ENCODE results near the gene ZNF407. TPM values are rescaled to one million over a fixed set of nuclear protein-coding genes. Genes with fewer than 3 reads are reported as not detected.
A peak's percentile ranks its signal among the peaks of the same experiment; 100 is the strongest.

ZNF407 gene
- total RNA-seq, 1 experiment from 2014 or later, result 7.6 TPM

DNA sequence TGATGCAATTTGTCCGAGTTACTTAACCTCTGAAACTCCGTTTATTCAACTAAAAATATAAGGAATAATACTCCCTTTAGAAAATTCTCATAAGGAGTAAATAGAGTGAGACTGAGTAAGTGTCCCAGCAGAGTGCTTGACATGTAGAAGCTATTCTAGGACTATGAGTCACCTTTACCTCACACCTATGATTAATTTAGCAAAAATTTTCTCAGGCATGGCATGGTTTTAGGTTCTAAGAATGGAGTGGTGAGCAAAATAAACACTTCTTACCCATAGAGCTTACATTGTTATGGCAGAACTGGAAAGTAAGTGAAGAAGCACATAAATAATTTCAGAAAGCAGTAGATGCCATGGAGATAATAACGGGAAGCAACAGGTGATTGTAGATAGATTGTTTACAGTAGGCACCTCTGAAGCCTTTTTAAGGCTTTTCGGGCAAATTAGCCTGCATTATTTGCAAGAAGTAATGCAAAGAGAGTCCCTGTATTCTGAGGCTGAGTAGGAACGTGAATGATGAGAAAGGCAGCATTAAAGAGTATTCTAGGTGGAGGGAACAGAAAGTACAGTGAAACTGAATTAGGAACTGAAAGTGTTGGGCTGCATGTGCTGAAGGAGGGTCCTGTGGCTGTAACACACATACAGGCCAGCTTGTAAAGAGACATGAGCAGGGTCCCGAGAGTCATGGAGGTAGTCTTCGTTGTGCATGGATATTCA is 209.2 kb downstream of the ZNF407 start:
- Histone ChIP-seq H3K9ac (ENCODE audit: low read length) (peak overlapping the region; percentile 42), H3K9me2 (ENCODE audit: insufficient read depth) (no peaks in the 10 kb centered on the region), H3K27ac (ENCODE audit: low read depth, low read length) (peak overlapping the region; percentile 55; the same call in 1 of the 2 replicates), H3K27me3 (ENCODE audit: insufficient read depth, low read length) (no peaks in the 10 kb centered on the region), H3K4me2 (ENCODE audit: low read length) (peak overlapping the region; percentile 77), H3K36me3 (ENCODE audit: control insufficient read depth in 1 of 2, insufficient read depth in 2 of 2, low read length in 2 of 2) (no peaks in the 10 kb centered on the region), H3K4me1 (ENCODE audit: control insufficient read depth in 1 of 2, insufficient read depth in 2 of 2, low read length in 2 of 2) (peaks cover 22 to 30% of the 10 kb centered on the region in 2 experiments), H3K9me3 (ENCODE audit: control insufficient read depth in 1 of 2, insufficient read depth in 1 of 2, low read depth in 1 of 2, low read length in 2 of 2) (no peaks in the 10 kb centered on the region), H3K4me3 (replicated peaks in 1 of 2; ENCODE audit: low read depth in 1 of 2, low read length in 2 of 2) (peak overlapping the region in 1 of 2 experiments; percentile 21; a peak in 2 of 4 replicates), H3K79me2 (ENCODE audit: insufficient read depth, low read length) (no peaks in the 10 kb centered on the region), H4K20me1 (ENCODE audit: insufficient read depth) (no peaks in the 10 kb centered on the region), H2AFZ (ENCODE audit: low read depth, low read length, poor library complexity, severe bottlenecking) (no peak overlapping the region)
- intact Hi-C loops (cut with micrococcal nuclease), result no loop called here
- ChIA-PET POLR2A (no interaction called here), CTCF (interaction anchor here (1.7 kb wide), 1 partner anchor 13 kb away, joined by 9 read pairs; no protein-coding TSS in a partner anchor), RAD21 (ENCODE audit: low non-redundant PET in 1 of 2, low total read pairs in 2 of 2, uncharacterized antibody in 2 of 2, unreplicated experiment in 2 of 2) (no interaction called here)
- BruUV-seq (replicated peaks), result no TSS peak
- TF ChIP-seq, protein P1, sequence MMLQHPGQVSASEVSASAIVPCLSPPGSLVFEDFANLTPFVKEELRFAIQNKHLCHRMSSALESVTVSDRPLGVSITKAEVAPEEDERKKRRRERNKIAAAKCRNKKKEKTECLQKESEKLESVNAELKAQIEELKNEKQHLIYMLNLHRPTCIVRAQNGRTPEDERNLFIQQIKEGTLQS (IDR thresholded peaks at IDR 0.05), result peak; percentile 66; the same call in 1 of the 2 replicates
- TF ChIP-seq SP1 (IDR thresholded peaks at IDR 0.05; ENCODE audit: low read depth) (peak; percentile 76; the same call in 1 of the 2 replicates), EGR1 (IDR thresholded peaks at IDR 0.05; ENCODE audit: low read depth) (no peak), SRF (IDR thresholded peaks at IDR 0.05; ENCODE audit: low read depth) (peak; percentile 61; the same call in 1 of the 2 replicates), JUND (IDR thresholded peaks at IDR 0.05) (peak; percentile 93), ZFX (IDR thresholded peaks at IDR 0.05) (no peak), FOSL1 (IDR thresholded peaks at IDR 0.05; ENCODE audit: low read depth) (peak; percentile 97), SIN3A (IDR thresholded peaks at IDR 0.05; ENCODE audit: low read depth) (peak; percentile 45; the same call in 1 of the 2 replicates)
- TF ChIP-seq, protein P2, sequence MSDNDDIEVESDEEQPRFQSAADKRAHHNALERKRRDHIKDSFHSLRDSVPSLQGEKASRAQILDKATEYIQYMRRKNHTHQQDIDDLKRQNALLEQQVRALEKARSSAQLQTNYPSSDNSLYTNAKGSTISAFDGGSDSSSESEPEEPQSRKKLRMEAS (IDR thresholded peaks at IDR 0.05), result peak; percentile 73
- DNase-seq (ENCODE audit: low read depth, low spot score) (peak; percentile 77), ATAC-seq (peak; percentile 92)

DNA sequence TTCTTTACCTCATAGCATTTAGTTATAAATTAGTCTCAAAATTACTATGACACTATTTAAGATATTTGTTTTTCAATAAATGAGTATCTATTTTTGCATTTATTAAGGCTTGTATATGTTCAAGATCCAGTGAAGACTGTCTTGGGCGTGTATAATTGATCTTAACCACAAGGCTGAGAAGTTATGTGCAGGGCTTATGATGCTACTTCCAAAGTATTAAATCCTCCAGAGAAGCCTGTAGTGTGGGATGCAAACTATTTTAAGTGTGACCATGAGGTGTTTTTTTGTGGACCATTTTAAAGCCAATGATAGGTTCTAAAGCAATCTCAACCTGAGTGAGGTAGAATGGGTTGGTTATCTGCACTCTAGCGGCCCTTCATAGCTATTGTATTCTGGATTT is 219.9 kb downstream of the ZNF407 start:
- Histone ChIP-seq H3K4me1 (ENCODE audit: control insufficient read depth in 1 of 2, insufficient read depth in 2 of 2, low read length in 2 of 2) (peaks cover 0 to 6% of the 10 kb centered on the region in 2 experiments; a peak in 1 of 4 replicates), H3K27me3 (ENCODE audit: insufficient read depth, low read length) (no peaks in the 10 kb centered on the region), H3K79me2 (ENCODE audit: insufficient read depth, low read length) (no peaks in the 10 kb centered on the region), H2AFZ (ENCODE audit: low read depth, low read length, poor library complexity, severe bottlenecking) (no peak overlapping the region), H3K36me3 (ENCODE audit: control insufficient read depth in 1 of 2, insufficient read depth in 2 of 2, low read length in 2 of 2) (no peaks in the 10 kb centered on the region), H3K27ac (ENCODE audit: low read depth, low read length) (no peak overlapping the region), H3K9me3 (ENCODE audit: control insufficient read depth in 1 of 2, insufficient read depth in 1 of 2, low read depth in 1 of 2, low read length in 2 of 2) (no peaks in the 10 kb centered on the region), H3K4me3 (replicated peaks in 1 of 2; ENCODE audit: low read depth in 1 of 2, low read length in 2 of 2) (no peak overlapping the region), H3K9ac (ENCODE audit: low read length) (no peak overlapping the region), H3K4me2 (ENCODE audit: low read length) (no peak overlapping the region), H4K20me1 (ENCODE audit: insufficient read depth) (no peaks in the 10 kb centered on the region), H3K9me2 (ENCODE audit: insufficient read depth) (no peaks in the 10 kb centered on the region)
- ChIA-PET CTCF (no interaction called here), POLR2A (no interaction called here), RAD21 (ENCODE audit: low non-redundant PET in 1 of 2, low total read pairs in 2 of 2, uncharacterized antibody in 2 of 2, unreplicated experiment in 2 of 2) (no interaction called here)
- no TSS peak for BruUV-seq (replicated peaks)
- intact Hi-C loops (cut with micrococcal nuclease), result loop anchor here (5.0 kb wide), 1 partner anchor 160 kb away; no protein-coding TSS in a partner anchor
- TF ChIP-seq SIN3A (IDR thresholded peaks at IDR 0.05; ENCODE audit: low read depth), result no peak
- no peak for TF ChIP-seq ZNF274 (IDR thresholded peaks at IDR 0.05; ENCODE audit: low read depth, low read length)
- TF ChIP-seq, protein P2 (IDR thresholded peaks at IDR 0.05), result no peak
- TF ChIP-seq TCF7L2 (IDR thresholded peaks at IDR 0.05; ENCODE audit: borderline replicate concordance, extremely low read depth, insufficient read depth, insufficient read length), result no peak
- TF ChIP-seq CEBPB (IDR thresholded peaks at IDR 0.05; ENCODE audit: low read depth), result no peak
- TF ChIP-seq ELF1 (IDR thresholded peaks at IDR 0.05; ENCODE audit: borderline replicate concordance, low read depth), result no peak
- TF ChIP-seq SP1 (IDR thresholded peaks at IDR 0.05; ENCODE audit: low read depth), result no peak
- TF ChIP-seq ZFX (IDR thresholded peaks at IDR 0.05), result no peak
- TF ChIP-seq POLR2AphosphoS5 (IDR thresholded peaks at IDR 0.05; ENCODE audit: low read depth, low read length), result no peak
- TF ChIP-seq FOSL1 (IDR thresholded peaks at IDR 0.05; ENCODE audit: low read depth), result no peak
- no peak for TF ChIP-seq RAD21 (IDR thresholded peaks at IDR 0.05; ENCODE audit: low read depth)
- DNase-seq (ENCODE audit: low read depth, low spot score) (no peak), ATAC-seq (no peak)
